C4-2B (cell line): Measurements from ENCODE around the gene GBE1.

Experiments
- H3K27ac ChIP-seq: fragments of 450-650 bp; 2 replicates; pipeline ENCODE4 v1.5.1; 2017
- ZFX ChIP-seq: fragments of 450-650 bp; IDR thresholded peaks from 2 replicates; pipeline ENCODE4 v1.6.1; 2017
- TF ChIP-seq, protein P1 (sequence below): fragments of 450-650 bp; conservative IDR thresholded peaks from 2 replicates; pipeline ENCODE4 v1.5.1; 2017; ENCODE audit warnings: mild to moderate bottlenecking

GBE1 gene

DNA sequence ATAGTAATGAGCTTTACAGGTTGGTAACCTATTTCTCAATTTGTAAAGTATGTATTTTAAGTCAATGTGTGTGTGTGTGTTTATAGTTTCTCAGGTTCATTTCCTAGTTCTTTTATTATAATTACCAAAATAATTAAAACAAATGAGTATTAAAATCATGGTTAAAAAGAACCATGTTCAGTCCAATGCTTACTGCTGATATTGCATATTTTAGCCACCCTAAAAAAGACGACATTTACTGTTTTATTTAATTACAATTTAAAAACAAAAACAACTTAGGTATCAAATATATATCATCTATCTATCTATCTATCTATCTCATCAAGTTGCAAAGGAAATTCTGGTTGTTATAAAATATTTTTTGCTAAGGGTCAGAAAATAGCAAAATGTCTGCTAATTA lies 203.3 kb downstream of the GBE1 start:
- no peak overlapping the region for H3K27ac ChIP-seq
- TF ChIP-seq ZFX = no peak

DNA sequence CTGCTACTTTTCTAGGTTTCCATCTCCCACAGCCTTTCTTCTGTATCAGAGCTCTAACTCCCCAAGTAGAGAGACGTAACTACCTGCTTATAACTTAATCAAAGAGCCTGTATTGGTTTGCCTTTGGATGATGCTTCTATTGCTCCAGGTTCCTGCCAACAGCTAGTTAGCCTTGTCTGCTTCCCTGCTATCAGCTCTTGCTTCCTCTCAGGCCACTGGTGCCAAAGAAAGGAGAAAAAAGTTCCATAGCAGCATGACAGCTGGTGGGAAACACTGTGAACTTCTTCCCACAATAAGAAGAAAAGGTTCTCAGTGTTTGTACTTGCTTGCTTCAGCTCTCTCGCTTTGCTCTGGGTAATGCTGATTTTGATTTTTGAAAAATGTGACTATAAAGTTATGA lies 206.6 kb downstream of the GBE1 start:
- TF ChIP-seq, protein P1, sequence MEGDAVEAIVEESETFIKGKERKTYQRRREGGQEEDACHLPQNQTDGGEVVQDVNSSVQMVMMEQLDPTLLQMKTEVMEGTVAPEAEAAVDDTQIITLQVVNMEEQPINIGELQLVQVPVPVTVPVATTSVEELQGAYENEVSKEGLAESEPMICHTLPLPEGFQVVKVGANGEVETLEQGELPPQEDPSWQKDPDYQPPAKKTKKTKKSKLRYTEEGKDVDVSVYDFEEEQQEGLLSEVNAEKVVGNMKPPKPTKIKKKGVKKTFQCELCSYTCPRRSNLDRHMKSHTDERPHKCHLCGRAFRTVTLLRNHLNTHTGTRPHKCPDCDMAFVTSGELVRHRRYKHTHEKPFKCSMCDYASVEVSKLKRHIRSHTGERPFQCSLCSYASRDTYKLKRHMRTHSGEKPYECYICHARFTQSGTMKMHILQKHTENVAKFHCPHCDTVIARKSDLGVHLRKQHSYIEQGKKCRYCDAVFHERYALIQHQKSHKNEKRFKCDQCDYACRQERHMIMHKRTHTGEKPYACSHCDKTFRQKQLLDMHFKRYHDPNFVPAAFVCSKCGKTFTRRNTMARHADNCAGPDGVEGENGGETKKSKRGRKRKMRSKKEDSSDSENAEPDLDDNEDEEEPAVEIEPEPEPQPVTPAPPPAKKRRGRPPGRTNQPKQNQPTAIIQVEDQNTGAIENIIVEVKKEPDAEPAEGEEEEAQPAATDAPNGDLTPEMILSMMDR = no peak
- TF ChIP-seq ZFX = no peak

DNA sequence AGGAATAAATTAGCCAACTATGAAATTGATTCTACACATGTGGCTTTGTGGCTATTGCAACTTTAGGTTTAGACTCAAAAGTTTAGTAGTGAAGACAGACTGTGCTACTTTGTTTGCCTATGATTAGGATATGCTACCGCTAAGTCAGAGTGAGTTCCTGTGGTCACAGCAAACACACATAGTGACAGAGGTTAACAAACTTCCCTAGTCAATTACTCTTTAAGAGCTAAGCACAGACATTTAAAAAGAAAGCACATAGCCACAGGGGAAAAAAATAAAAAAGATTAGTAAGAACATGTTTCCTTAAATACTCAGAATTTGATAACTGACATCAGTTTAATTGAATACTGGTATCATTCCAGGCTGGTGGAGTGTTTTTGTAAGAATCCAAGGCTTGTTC lies 207.1 kb downstream of the GBE1 start:
- TF ChIP-seq ZFX = no peak
- TF ChIP-seq, protein P1 = no peak
- peak overlapping the region; percentile 45; the same call in 1 of the 2 replicates for H3K27ac ChIP-seq

More for the DNA sequence above, 206.6 kb downstream of the GBE1 start:
- H3K27ac ChIP-seq = peak overlapping the region; percentile 45; the same call in 1 of the 2 replicates

DNA sequence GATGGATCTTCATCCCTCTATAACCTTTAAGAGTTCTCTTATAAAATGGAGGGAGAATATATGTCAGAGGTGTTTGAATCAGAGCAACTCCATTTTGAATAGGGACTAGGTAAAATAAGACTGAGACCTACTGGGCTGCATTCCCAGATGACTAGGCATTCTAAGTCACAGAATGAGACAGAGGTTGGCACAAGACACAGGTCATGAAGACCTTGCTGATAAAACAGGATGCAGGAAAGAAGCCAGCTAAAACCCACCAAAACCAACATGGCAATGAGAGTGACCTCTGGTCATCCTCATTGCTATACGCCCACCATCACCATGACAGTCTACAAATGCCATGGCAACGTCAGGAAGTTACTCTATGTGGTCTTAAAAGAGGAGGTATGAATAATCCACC lies 211.0 kb downstream of the GBE1 start:
- H3K27ac ChIP-seq = no peak overlapping the region
- TF ChIP-seq, protein P1 = no peak
- no peak for TF ChIP-seq ZFX

DNA sequence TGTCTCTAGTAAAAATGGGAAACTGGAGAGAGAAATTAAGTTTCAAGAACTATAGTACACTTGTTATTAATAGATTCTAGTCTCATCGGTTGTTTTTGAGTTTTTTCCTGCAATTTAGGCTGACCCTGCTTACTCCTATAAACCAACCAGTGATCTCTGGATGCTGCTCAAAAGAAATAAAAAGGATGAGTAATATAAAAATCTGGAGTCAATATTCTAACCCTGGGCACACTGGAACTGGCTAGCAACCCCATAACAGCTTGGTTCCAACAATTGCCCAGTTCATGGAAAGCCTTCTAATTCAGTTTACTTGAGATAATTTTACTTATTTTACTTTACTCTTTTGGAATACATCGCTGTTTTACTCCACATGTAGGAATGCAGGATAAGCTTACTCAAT lies 211.6 kb downstream of the GBE1 start:
- no peak overlapping the region for H3K27ac ChIP-seq
- TF ChIP-seq, protein P1 = no peak

DNA sequence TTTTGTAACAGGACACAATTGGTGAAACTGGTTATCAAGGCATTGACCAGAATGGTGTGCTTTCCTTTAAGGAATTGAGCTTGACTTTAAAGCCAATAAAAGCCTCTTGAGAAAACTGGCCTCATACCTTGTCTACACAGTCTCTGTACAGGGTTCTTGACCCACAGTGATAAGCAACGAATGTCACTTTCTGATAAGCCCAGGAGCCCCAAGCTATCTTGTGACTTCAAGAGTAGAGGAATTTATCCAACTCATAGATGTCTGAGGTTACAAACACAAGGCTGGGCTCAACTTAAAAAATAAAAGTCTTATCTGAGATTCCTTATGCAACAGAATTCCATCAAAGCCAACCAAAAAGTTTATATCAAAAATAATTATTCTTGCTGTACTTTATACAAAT lies 212.1 kb downstream of the GBE1 start:
- no peak overlapping the region for H3K27ac ChIP-seq
- no peak for TF ChIP-seq ZFX

DNA sequence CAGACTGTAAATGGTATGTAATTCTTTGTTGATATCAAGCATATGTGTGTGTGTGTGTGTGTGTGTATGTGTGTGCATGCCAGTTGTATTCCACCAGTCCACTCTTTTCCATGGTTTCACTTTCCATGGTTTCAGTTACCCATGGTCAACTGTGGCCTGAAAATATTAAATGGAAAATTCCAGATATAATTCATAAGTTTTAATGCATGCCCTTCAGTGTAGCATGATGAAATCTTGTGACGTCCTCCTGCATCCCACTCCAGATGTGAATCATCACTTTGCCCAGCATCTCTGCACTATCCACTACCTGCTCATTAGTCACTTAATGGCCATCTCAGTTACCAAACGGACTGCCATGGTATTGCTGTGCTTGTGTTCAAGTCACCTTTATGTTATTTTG lies 215.9 kb downstream of the GBE1 start:
- TF ChIP-seq ZFX = no peak
- TF ChIP-seq, protein P1 = no peak
- H3K27ac ChIP-seq = no peak overlapping the region

DNA sequence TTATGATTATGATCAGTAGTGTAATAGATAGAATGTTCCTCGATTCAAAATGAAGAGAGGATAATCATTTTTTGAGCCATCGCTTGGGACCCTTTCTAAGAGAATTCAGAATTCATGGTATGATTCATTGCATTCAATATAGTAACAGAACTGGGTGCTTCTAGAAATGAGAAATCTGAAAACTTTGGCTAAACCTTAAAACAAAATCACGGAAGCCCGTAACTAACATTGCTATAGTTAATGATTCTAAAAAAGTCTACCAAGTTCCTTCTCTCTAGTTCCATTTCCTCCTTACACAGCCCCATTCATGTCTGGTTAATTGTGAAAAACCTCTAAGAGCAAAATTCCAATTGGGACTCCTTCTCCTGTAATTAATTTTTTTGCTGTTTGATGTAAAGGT lies 217.1 kb downstream of the GBE1 start:
- no peak overlapping the region for H3K27ac ChIP-seq
- TF ChIP-seq, protein P1 = no peak
- TF ChIP-seq ZFX = no peak

DNA sequence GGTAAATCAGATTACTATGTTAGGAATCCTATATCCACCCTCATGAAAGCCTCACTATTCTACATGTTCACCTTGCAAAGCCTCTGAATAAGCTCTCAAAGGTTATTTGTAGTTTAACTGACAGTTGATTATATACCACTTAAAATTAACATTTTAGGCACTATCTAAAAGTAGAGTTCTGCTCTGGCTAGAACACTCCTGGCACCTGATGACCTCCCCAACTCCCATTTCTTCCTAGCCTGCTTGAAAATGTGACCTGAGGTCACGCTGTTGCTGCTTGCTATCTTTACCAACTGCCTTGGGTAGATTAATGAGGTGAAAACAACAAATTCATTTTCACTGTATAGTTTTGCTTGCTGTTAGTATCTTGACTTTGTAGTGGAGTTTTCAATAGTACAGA lies 220.7 kb downstream of the GBE1 start:
- no peak for TF ChIP-seq ZFX
- H3K27ac ChIP-seq = no peak overlapping the region
